Karpas-422 (cell line): ENCODE results near the gene DGKA. TPM values are rescaled to one million over a fixed set of nuclear protein-coding genes. Genes with fewer than 3 reads are reported as not detected.
"Not testable (repeated sequence)": the region's sequence is repeated elsewhere in the genome, so short reads cannot be mapped to it uniquely, and the experiment has no call there.

Experiments used
- DNase-seq: peaks from one replicate; pipeline ENCODE4 v3.0.0-alpha.2; 2015
- H2AFZ ChIP-seq: fragments of 200-600 bp; sonication (generic); 2 replicates; pipeline ENCODE4 v1.6.1; 2014; ENCODE audit warnings: antibody characterized with exemption, low read length, mixed read lengths
- H3K27ac ChIP-seq: fragments of 200-600 bp; sonication (generic); 2 replicates; pipeline ENCODE4 v1.5.1; 2014; ENCODE audit warnings: mild to moderate bottlenecking, low read length, moderate library complexity
- H3K27me3 ChIP-seq: fragments of 200-600 bp; sonication (generic); 2 replicates; pipeline ENCODE4 v1.6.1; 2014; ENCODE audit warnings: low read length, mixed read lengths
- H3K36me3 ChIP-seq: fragments of 200-600 bp; sonication (generic); 2 replicates; pipeline ENCODE4 v1.6.1; 2014; ENCODE audit warnings: low read length, mixed read lengths; ENCODE audit not compliant: insufficient read depth
- H3K4me1 ChIP-seq: fragments of 200-600 bp; sonication (generic); 2 replicates; pipeline ENCODE4 v1.6.1; 2014; ENCODE audit warnings: mild to moderate bottlenecking, low read length, mixed read lengths
- H3K4me2 ChIP-seq: fragments of 200-600 bp; sonication (generic); 2 replicates; pipeline ENCODE4 v1.6.1; 2014; ENCODE audit warnings: low read length, low read depth, mild to moderate bottlenecking; ENCODE audit not compliant: poor library complexity, severe bottlenecking
- H3K4me3 ChIP-seq: fragments of 200-600 bp; sonication (generic); 2 replicates; pipeline ENCODE4 v1.5.1; 2014; ENCODE audit warnings: mild to moderate bottlenecking, antibody characterized with exemption, low read length, mixed read lengths
- H3K79me2 ChIP-seq: fragments of 200-600 bp; sonication (generic); 2 replicates; pipeline ENCODE4 v1.6.1; 2014; ENCODE audit warnings: mild to moderate bottlenecking, low read length, mixed read lengths
- H3K9ac ChIP-seq: fragments of 200-600 bp; sonication (generic); 2 replicates; pipeline ENCODE4 v1.6.0; 2014; ENCODE audit warnings: low read length
- H3K9me2 ChIP-seq: fragments of 200-600 bp; sonication (generic), shearing (Covaris generic); replicated peaks from 2 replicates; pipeline ENCODE4 v1.6.0; 2014; ENCODE audit warnings: mild to moderate bottlenecking, low read length, moderate library complexity; ENCODE audit not compliant: insufficient read depth
- H3K9me3 ChIP-seq: fragments of 300-700, 200-600 bp; sonication (generic); 2 replicates; pipeline ENCODE4 v1.6.1; 2014; ENCODE audit warnings: low read length, mixed read lengths
- H4K20me1 ChIP-seq: fragments of 200-600 bp; sonication (generic); 2 replicates; pipeline ENCODE4 v1.6.1; 2014; ENCODE audit warnings: mild to moderate bottlenecking, antibody characterized with exemption, low read length, low read depth; ENCODE audit not compliant: insufficient read depth
- total RNA-seq: library from RNA; depleted of rRNA; stranded (reverse); fragments of >200 nt; shearing (Covaris generic); gene quantifications from 2 replicates; pipeline ENCODE4 v1.2.3, GENCODE V29; 2014; ENCODE audit warnings: low replicate concordance

Gene DGKA
- total RNA-seq, 1 experiment from 2014 or later = 88.5 TPM

GRCh38 chr12:55985976-55986375 lies 55.0 kb downstream of the DGKA start:
- not testable (repeated sequence) for H2AFZ ChIP-seq, H4K20me1 ChIP-seq, H3K36me3 ChIP-seq, H3K9me3 ChIP-seq, H3K4me3 ChIP-seq, H3K79me2 ChIP-seq, H3K27me3 ChIP-seq, H3K9ac ChIP-seq, H3K27ac ChIP-seq, H3K4me2 ChIP-seq, H3K9me2 ChIP-seq, DNase-seq
- H3K4me1 ChIP-seq = peaks cover 25% of the 10 kb centered on the region

- no peaks in the 10 kb centered on the region for H3K4me1 ChIP-seq
- H3K79me2 ChIP-seq = no peaks in the 10 kb centered on the region
- no peak overlapping the region for H3K27ac ChIP-seq
- H3K9ac ChIP-seq = no peak overlapping the region
- no peaks in the 10 kb centered on the region for H4K20me1 ChIP-seq
- H2AFZ ChIP-seq = no peak overlapping the region
- H3K9me2 ChIP-seq = no peaks in the 10 kb centered on the region
- no peak for DNase-seq
- no peak overlapping the region for H3K4me2 ChIP-seq
- peaks cover 9% of the 10 kb centered on the region; the same call in 1 of the 2 replicates for H3K36me3 ChIP-seq
- no peaks in the 10 kb centered on the region for H3K27me3 ChIP-seq
- H3K4me3 ChIP-seq = no peak overlapping the region
- no peaks in the 10 kb centered on the region for H3K9me3 ChIP-seq
These were observed 60.1 kb downstream of the DGKA start for GRCh38 chr12:55991110-55991509.

GRCh38 chr12:55993230-55993853 lies 62.4 kb downstream of the DGKA start:
- no peak for DNase-seq
- peaks cover 9% of the 10 kb centered on the region; the same call in 1 of the 2 replicates for H3K36me3 ChIP-seq

GRCh38 chr12:55995366-55995765 lies 64.4 kb downstream of the DGKA start:
- Histone ChIP-seq H3K27me3 (no peaks in the 10 kb centered on the region), H3K36me3 (peaks cover 9% of the 10 kb centered on the region; the same call in 1 of the 2 replicates), H3K9ac (no peak overlapping the region), H3K27ac (no peak overlapping the region), H4K20me1 (no peaks in the 10 kb centered on the region), H3K4me2 (no peak overlapping the region), H3K4me1 (no peaks in the 10 kb centered on the region), H3K4me3 (no peak overlapping the region), H3K9me2 (no peaks in the 10 kb centered on the region), H3K9me3 (no peaks in the 10 kb centered on the region), H2AFZ (no peak overlapping the region), H3K79me2 (no peaks in the 10 kb centered on the region)
- DNase-seq = no peak

More at GRCh38 chr12:55993230-55993853, 62.4 kb downstream of the DGKA start:
- Histone ChIP-seq H3K4me1 (no peaks in the 10 kb centered on the region), H2AFZ (no peak overlapping the region), H4K20me1 (no peaks in the 10 kb centered on the region), H3K27me3 (no peaks in the 10 kb centered on the region), H3K9ac (no peak overlapping the region), H3K27ac (no peak overlapping the region), H3K4me3 (no peak overlapping the region), H3K9me2 (no peaks in the 10 kb centered on the region), H3K9me3 (no peaks in the 10 kb centered on the region), H3K4me2 (no peak overlapping the region), H3K79me2 (no peaks in the 10 kb centered on the region)

GRCh38 chr12:55996201-55996714 lies 65.3 kb downstream of the DGKA start:
- no peak overlapping the region for H2AFZ ChIP-seq
- H3K36me3 ChIP-seq = peaks cover 2% of the 10 kb centered on the region; the same call in 1 of the 2 replicates
- H3K27me3 ChIP-seq = no peaks in the 10 kb centered on the region
- DNase-seq = peak; percentile 88
- H3K4me2 ChIP-seq = no peak overlapping the region
- no peak overlapping the region for H3K27ac ChIP-seq
- no peaks in the 10 kb centered on the region for H3K9me3 ChIP-seq
- no peak overlapping the region for H3K9ac ChIP-seq
- no peaks in the 10 kb centered on the region for H3K79me2 ChIP-seq
- no peak overlapping the region for H3K4me3 ChIP-seq
- no peaks in the 10 kb centered on the region for H3K9me2 ChIP-seq
- H3K4me1 ChIP-seq = no peaks in the 10 kb centered on the region
- H4K20me1 ChIP-seq = no peaks in the 10 kb centered on the region

GRCh38 chr12:55996715-55997534 lies 66.0 kb downstream of the DGKA start, which contains the start of gene SUOX:
Gene SUOX (plus strand): TSS chr12:55997276. CDS start chr12:56002222, 4,946 bp downstream.
- no peaks in the 10 kb centered on the region for H3K79me2 ChIP-seq
- H3K4me3 ChIP-seq = no peak within 1 kb of the TSS
- H3K27me3 ChIP-seq = no peaks in the 10 kb centered on the region
- no peak within 1 kb of the TSS for H3K9ac ChIP-seq
- H3K4me1 ChIP-seq = no peaks in the 10 kb centered on the region
- DNase-seq = no peak
- no peaks in the 10 kb centered on the region for H3K36me3 ChIP-seq
- no peaks in the 10 kb centered on the region for H4K20me1 ChIP-seq
- H3K9me3 ChIP-seq = no peaks in the 10 kb centered on the region
- H3K4me2 ChIP-seq = no peak within 1 kb of the TSS
- no peak within 1 kb of the TSS for H2AFZ ChIP-seq
- H3K27ac ChIP-seq = no peak within 1 kb of the TSS
- H3K9me2 ChIP-seq = no peaks in the 10 kb centered on the region

GRCh38 chr12:55997535-55997859 lies 66.5 kb downstream of the DGKA start:
- H3K27me3 ChIP-seq = no peaks in the 10 kb centered on the region
- no peak for DNase-seq
- H3K9me2 ChIP-seq = no peaks in the 10 kb centered on the region
- H3K4me2 ChIP-seq = no peak overlapping the region
- H3K9ac ChIP-seq = no peak overlapping the region
- no peaks in the 10 kb centered on the region for H3K79me2 ChIP-seq
- no peaks in the 10 kb centered on the region for H3K9me3 ChIP-seq
- H3K27ac ChIP-seq = no peak overlapping the region
- H3K4me3 ChIP-seq = no peak overlapping the region
- H4K20me1 ChIP-seq = no peaks in the 10 kb centered on the region
- H3K4me1 ChIP-seq = no peaks in the 10 kb centered on the region
- no peak overlapping the region for H2AFZ ChIP-seq
- no peaks in the 10 kb centered on the region for H3K36me3 ChIP-seq

- not testable (repeated sequence) for H3K9me2 ChIP-seq, H3K9ac ChIP-seq, H3K4me2 ChIP-seq, H3K79me2 ChIP-seq, H3K4me1 ChIP-seq, H3K9me3 ChIP-seq, H3K36me3 ChIP-seq, H3K4me3 ChIP-seq, DNase-seq, H2AFZ ChIP-seq, H4K20me1 ChIP-seq, H3K27ac ChIP-seq, H3K27me3 ChIP-seq
These were observed 68.6 kb downstream of the DGKA start for GRCh38 chr12:55999522-55999921.
